AG09309 (cell line): ENCODE results near the gene FBH1.

Experiments used
- DNase-seq: peaks from one replicate; pipeline ENCODE4 v3.0.0-alpha.2; 2010; ENCODE audit warnings: low read depth
- H3K4me3 ChIP-seq: 2 replicates; pipeline ENCODE4 v1.5.1; 2011; ENCODE audit warnings: mild to moderate bottlenecking, low read depth, low read length, moderate library complexity; ENCODE audit not compliant: control insufficient read depth
- TF ChIP-seq, protein P1 (sequence below): IDR thresholded peaks from 2 replicates; pipeline ENCODE4 v1.5.1; 2011; ENCODE audit warnings: mild to moderate bottlenecking, low read depth, low read length, inconsistent platforms; ENCODE audit not compliant: insufficient read depth, control insufficient read depth; ENCODE audit errors: missing control alignments

FBH1 gene

DNA sequence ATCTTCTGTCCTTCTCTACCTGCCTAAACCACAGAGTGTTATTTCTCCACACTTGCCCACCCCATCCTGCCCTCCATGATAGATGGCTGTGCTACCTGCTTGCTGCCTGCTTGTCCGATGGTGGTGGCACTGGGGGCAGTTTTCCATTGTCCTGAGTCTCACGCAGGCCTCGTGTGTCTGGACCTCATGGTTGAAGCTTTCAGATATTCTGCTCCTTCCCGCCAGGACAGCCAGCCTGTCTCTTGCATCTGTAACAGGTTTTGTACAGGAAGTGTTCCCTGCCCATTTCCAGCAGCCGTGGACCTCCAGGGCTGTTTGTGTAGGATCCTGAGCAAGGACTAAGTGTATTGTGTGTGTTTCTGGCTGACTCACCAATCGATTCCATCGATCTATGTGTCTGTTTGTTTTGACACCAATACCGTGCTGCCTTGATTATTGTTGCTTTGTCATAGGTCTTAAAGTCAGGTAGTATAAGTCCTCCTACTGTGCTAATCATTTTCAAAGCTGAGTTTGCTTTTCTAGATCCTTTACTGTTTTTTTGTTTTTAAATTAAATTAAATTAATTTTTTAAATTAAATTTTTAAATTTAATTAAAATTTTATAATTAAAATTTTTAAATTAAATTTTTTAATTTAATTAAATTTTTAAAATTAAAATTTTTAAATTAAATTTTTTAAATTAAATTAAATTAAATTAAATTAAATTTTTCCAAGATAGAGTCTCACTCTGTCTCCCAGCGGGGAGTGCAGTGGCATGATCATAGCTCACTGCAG lies 78.8 kb downstream of the FBH1 start:
- no peak for DNase-seq

DNA sequence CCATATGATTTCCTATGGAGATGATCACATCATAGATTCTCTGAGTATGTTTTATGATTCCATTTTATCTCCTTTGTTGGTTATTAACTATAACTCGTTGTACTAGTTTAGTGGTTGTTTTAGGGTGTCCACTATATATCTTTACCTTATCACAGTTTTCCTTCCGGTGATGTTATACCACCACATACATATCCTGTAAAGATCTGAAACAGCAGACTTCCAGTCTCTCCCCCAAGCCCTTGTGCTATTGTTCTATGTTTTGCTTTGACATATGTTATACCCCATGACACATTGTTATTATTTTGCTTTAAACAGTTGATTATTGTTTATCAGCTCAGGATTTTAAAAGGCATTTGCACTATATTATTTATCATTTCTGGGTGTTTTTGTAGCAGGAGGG lies 80.0 kb downstream of the FBH1 start:
- no peak overlapping the region for H3K4me3 ChIP-seq
- no peak for DNase-seq
- TF ChIP-seq, protein P1, sequence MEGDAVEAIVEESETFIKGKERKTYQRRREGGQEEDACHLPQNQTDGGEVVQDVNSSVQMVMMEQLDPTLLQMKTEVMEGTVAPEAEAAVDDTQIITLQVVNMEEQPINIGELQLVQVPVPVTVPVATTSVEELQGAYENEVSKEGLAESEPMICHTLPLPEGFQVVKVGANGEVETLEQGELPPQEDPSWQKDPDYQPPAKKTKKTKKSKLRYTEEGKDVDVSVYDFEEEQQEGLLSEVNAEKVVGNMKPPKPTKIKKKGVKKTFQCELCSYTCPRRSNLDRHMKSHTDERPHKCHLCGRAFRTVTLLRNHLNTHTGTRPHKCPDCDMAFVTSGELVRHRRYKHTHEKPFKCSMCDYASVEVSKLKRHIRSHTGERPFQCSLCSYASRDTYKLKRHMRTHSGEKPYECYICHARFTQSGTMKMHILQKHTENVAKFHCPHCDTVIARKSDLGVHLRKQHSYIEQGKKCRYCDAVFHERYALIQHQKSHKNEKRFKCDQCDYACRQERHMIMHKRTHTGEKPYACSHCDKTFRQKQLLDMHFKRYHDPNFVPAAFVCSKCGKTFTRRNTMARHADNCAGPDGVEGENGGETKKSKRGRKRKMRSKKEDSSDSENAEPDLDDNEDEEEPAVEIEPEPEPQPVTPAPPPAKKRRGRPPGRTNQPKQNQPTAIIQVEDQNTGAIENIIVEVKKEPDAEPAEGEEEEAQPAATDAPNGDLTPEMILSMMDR = no peak

More for the DNA sequence above, 78.8 kb downstream of the FBH1 start:
- TF ChIP-seq, protein P1 = no peak
- H3K4me3 ChIP-seq = no peak overlapping the region

DNA sequence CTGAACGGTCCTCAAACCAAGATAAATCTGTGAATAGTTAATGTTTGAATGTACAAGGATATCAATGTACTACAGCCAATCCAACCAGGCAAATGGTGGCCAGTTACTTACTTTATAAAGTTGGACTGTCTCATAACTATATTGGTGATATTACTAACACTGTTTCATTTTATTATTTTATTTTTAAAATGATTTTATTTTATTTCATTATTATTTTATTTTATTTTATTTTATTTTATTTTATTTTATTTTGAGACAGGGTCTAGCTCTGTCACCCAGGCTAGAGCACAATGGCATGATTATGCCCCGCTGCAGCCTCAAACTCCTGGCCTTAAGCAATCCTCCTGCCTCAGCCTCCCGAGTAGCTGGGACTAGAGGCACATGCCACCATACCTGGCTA lies 80.5 kb downstream of the FBH1 start:
- no peak overlapping the region for H3K4me3 ChIP-seq
- no peak for DNase-seq
- TF ChIP-seq, protein P1 = no peak

DNA sequence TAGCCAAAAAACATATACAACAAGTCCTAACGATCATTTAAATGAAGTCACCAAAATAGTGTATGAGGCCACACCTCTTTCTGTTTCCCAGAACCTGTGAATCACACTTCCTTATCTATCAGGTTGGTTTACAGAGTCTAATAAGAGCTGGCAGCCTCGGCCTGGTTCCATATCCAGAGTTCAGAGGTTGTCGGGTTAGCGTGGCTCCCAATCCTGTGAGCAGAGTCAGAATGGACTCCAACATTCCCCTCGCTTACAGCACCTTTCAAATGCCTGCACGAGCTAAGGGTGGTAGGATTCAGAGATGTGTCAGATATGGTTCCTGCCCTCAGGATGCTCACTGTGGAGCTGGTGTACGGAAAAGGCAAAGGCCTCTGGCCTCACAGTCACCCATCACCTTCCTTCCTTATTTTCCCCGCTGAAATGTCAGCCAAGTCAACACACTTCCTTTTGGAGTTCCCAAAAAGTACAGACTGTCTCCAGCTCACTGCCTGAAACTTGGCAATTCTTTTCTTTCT lies 81.3 kb downstream of the FBH1 start:
- TF ChIP-seq, protein P1 = no peak
- no peak overlapping the region for H3K4me3 ChIP-seq
- no peak for DNase-seq

DNA sequence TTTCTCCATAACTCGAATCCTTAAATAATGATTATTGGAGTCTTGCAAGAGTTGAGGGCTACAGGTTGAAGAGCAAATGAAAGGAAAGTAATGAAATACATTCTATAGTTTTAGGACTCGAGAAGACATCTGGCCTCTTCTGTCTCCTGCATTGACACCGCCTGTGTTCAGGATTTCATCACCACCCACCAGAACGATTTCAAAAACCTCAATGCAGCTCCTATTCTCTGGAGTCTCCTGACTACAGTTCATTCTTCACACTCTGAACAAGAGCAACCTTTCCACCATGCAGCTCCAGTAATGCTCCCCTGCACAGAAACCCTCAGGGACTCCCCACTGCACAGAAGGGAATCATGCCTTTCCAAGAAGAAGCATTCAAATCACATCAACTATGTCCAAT lies 81.8 kb downstream of the FBH1 start:
- no peak for DNase-seq
- TF ChIP-seq, protein P1 = no peak
- no peak overlapping the region for H3K4me3 ChIP-seq

DNA sequence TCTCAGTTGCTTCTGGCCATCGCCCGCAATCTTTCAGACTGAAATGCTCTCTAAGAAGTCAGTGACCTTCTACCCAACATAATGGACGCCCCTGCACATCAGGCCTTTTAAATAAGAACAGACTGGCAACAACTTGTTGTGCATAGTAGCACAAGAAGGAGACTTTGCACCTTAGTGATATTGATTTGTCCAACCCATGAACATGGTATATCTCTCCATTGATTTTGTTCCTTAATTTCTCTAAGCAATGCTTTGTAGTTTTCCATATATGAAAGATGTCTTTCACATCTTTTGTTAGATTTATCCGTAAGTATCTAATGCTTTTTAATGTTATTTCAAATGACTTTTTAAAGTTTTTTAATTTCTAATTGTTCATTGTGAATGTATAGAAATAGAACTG lies 83.0 kb downstream of the FBH1 start:
- no peak for DNase-seq
- TF ChIP-seq, protein P1 = no peak
- no peak overlapping the region for H3K4me3 ChIP-seq
